Measurements from ENCODE around the gene DMRTA2. TPM values are rescaled to one million over a fixed set of nuclear protein-coding genes. Genes with fewer than 3 reads are reported as not detected.
"Not testable (repeated sequence)": the region's sequence is repeated elsewhere in the genome, so short reads cannot be mapped to it uniquely, and the experiment has no call there.

Gene DMRTA2
- total RNA-seq, 1 experiment from 2014 or later = 1.8 TPM

- DNase-seq (ENCODE audit: low spot score) = no peak
These were observed 29.6 kb downstream of the DMRTA2 start for GRCh38 chr1:50393522-50394120.

GRCh38 chr1:50381551-50381950 is 41.7 kb downstream of the DMRTA2 start:
- DNase-seq (ENCODE audit: low spot score) = not testable (repeated sequence)

- no peak for DNase-seq (ENCODE audit: low spot score)
These were observed 44.5 kb downstream of the DMRTA2 start for GRCh38 chr1:50378770-50379169.

- no peak for DNase-seq (ENCODE audit: low spot score)
These were observed 49.7 kb downstream of the DMRTA2 start for GRCh38 chr1:50373532-50373931.

GRCh38 chr1:50371749-50372148 is 51.5 kb downstream of the DMRTA2 start:
- peak; percentile 25 for DNase-seq (ENCODE audit: low spot score)

- DNase-seq (ENCODE audit: low spot score) = no peak
These were observed 53.4 kb downstream of the DMRTA2 start for GRCh38 chr1:50369830-50370229.

- DNase-seq (ENCODE audit: low spot score) = no peak
These were observed 54.1 kb downstream of the DMRTA2 start for GRCh38 chr1:50369008-50369634.

- no peak for DNase-seq (ENCODE audit: low spot score)
These were observed 54.9 kb downstream of the DMRTA2 start for GRCh38 chr1:50368179-50369007.
